NOMO-1 treated with dmso at 0.1 percent for 144 hours (cell line): ENCODE data around the gene C4orf50.
"Not testable (repeated sequence)": the region's sequence is repeated elsewhere in the genome, so short reads cannot be mapped to it uniquely, and the experiment has no call there.

Experiments used
- DNase-seq: peaks from one replicate; lab custom pipeline; 2025; ENCODE audit not compliant: unreplicated experiment; lab: John Stamatoyannopoulos, UW

Gene C4orf50

DNA sequence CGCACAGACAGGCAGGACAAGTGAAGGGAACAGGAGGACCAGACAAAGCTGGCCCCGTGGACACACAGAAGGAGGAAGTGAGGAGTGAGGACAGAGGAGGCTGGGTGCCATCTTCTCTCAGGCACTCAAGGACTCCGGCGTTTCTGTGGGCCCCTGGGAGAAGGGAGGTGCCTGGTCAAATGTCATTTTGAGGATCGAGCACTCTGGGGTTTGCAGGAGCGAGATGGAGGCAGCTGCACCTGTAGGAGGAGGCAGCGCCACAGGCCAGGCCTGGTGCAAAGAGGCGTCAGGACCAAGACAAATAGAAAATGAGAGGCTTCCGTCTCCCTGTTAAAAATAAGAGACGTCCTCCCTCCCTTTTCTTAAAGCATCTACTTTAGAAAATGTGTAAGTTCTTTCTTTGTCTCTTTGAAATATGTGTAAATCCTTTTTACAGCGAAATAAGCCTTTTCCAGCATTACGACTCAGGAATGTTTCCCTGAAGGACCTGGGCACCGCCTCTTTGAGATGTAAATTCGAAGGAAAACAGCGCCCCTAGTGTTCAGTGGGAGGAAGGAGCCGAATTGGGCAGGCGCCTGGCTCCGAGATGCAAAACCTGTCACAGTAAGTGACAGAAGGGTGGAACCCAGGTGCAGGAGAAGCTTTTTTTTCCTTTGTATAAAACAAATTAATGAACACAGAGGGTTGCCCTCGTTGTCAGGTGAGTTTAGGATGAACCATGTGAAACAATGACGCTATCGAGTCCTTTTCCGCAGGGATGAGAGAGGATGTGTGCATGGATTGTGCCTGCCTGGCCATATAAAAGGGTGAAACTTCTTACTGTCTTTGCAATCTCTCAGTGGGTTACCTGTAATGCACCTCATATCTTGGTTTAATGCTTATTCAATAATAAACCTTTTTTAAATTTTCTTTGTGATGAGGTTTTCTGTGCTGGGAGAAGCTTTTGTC lies 1.4 kb upstream of the C4orf50 start:
- DNase-seq, result no peak

DNA sequence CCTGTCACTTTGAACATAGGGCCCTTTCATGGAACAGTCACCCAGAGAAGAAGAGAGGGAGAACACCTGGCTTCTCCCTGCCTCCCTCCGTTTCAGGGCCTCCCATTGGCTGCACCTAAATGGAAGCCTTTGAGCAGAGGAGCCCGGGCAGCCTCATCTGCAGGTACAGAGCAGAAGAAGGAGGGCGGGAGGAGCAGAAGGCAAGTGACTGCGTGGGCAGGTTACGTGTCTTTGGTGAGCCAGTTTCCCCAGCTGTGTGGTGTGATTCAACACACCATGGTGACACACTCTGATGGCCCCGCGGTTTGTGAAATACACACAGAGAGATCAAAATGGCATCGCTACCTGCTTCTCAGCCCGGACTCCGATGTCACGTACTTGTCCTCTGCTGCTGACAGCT lies 431 bp downstream of the C4orf50 start:
- DNase-seq, result no peak

- no peak for DNase-seq
Observed at GRCh38 chr4:6017030-6017429, 1.2 kb downstream of the C4orf50 start.

DNA sequence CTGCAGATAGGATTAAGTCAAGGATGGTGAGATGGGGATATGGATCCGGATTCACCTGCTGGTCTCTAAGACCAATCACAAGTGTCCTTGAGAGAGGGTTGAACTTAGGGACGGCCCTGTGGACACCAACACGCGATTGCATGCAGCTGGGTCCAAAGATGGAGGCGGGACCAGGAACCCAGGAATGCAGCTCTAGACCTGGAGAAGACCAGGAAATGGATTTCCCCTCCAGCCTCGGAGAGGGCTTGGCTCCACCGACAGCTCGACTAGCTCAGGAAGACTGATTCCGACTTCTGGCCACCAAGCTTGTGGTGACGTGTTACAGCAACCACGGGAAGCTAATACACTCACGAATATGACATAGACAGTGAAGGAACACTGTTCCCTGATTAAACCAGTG lies 4.7 kb downstream of the C4orf50 start:
- no peak for DNase-seq

GRCh38 chr4:6012200-6012599 lies 6.0 kb downstream of the C4orf50 start:
- no peak for DNase-seq

DNA sequence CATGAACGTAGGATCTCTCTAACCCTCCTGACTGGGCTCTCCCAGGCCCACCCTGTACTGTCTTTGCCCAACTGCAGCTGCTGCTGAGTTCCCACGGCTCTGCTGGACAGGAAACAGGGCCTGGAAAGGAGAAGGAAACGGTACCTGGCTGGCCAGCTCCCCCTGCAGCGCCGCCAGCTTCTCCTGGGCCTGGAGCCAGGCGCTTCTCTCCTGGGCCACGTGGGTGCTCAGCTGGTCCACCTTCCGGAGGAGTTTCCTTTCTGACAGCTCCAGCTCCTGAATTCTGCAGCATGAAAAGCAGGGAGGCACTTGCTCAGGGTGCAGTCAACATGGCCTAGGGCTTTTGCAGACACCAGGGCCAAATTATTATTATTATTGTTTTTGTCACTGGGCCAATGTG lies 6.5 kb downstream of the C4orf50 start:
- no peak for DNase-seq

DNA sequence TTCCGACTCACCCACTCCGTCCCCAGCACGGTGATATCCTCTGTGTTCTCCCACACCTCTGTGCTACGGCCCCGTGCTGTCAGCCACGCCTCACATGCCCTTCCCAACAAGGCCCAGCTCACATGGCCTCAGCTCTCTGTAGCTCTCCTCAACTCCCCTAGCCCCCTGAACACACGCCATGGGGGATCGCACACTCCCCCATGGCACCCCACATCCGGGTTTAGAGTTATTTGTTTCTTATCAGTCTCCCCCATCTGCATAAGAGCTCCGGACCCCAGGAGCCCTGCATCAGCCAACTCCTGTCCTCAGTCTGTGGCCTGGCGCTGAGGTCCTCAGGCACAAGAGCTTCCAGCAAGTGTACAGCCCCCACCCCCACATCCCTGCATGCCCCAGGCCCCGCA lies 7.0 kb downstream of the C4orf50 start:
- DNase-seq, result no peak

DNA sequence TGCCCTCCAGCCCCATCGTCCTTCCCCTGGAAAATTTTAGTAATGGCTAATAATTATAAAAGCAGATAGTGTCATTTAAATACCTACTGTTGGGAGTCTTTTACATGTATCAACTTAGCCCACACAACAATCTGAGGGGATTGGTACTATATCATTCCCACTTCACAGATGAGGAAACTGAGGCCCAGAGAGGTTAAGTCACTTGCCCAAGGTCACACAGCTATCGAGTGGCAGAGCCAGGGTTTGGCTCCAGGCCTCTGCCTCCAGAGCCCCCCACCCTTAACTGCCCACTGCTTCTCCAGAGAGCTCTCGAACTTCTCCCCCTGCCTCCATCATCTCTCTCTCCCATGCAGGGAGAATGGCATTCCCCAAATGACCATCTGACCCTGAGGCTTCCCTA lies 7.4 kb downstream of the C4orf50 start:
- DNase-seq, result no peak

DNA sequence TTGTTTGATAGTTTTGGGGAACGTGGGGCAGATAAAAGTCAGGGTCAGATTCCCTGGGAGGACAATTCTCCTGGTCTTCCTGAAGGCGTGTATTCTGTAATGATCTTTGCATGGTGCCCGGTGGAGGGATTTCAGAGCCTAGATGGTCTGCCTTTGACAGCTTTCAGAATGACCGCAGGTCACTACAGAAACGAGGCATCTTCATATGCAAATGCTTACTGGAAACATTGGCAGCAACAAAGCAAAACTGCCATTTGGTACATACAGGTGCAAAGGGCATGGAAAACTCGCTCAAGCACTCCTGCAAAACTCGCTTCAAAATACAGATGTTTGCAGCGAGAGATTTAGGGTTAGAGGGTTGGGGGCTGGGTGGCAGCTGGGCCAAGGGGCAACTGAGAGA lies 8.8 kb downstream of the C4orf50 start:
- DNase-seq, result no peak

DNA sequence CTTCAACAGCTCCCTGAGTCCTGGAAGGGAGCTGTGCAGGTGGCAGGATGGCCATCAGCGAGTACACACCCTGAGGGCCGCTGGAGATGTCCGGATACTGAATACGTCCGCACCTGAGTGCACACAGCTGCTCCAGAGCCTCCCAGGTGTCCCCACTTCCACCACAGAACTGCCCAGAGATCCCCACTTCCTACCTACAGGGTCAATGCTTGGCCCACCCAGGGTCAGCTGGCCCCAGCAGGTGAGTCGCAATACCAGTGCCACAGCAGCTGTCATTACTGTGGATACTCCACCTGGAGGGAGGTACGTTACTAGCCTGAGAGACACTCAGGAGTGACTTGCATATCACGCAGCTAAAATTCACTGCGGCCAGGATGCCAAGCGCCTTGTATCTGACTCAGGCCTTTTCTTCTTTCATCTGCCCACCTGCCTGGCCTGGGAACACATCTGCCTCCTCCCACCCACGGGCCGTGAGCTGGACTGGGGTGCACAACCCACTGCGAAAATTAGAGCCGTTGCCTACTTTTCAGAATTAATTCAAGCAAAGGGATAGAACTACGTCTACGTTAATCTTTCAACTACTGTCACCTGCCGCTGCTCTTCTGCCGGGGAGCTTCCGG lies 9.4 kb downstream of the C4orf50 start:
- no peak for DNase-seq

DNA sequence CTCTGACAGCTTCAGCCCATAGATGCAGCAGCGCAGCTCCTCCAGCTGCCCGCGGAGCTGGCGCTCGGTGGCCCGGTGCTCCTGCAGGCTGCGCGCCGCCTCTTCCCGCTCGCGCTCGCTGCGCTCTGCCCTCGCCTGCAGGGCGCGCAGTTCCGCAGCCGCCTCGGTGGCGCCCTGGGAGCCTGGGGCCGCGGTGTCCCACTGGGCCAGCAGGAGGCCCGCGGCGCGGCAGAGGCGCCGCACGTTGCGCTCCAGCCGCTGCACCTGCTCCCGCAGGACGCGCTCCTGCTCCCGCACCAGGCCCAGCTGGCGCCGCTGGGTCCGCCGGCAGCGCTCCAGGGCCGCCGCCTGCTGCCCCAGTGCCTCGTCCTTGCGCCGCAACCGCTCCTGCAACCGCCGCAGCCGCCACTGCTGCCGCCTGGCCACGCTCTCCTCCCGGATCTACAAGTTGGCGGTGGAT lies 10.1 kb downstream of the C4orf50 start:
- no peak for DNase-seq

DNA sequence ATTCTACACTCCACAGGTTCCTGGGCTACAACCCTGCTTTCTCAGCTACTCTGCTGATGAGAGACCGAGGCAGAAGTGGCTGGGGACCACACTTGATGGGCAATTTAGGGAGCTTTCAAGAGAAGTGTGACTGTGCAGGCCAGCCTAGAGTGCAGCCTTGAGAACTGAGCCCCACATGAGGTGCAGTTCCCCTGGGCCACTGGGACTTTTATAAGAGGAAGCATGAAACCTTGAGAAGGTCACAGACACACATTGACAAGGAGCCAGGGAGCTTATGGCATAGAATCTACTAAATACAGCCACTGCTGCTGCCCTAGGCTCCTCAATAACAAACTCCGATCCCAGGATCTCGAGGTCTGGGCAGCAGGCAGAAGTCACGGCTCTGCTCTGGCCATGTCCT lies 13.1 kb downstream of the C4orf50 start:
- DNase-seq, result no peak

DNA sequence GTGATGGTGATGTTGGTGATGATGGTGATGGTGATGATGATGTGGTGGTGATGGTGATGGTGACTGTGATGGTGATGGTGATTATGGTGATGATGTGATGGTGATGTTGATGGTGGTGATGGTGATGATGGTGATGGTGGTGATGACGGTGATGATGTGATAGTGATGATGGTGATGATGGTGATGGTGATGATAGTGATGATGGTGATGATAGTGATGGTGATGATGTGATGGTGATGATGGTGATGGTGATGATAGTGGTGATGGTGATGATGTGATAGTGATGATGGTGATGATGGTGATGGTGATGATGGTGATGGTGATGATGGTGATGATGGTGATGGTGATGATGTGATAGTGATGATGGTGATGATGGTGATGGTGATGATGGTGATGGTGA lies 14.7 kb downstream of the C4orf50 start:
- DNase-seq, result not testable (repeated sequence)

DNA sequence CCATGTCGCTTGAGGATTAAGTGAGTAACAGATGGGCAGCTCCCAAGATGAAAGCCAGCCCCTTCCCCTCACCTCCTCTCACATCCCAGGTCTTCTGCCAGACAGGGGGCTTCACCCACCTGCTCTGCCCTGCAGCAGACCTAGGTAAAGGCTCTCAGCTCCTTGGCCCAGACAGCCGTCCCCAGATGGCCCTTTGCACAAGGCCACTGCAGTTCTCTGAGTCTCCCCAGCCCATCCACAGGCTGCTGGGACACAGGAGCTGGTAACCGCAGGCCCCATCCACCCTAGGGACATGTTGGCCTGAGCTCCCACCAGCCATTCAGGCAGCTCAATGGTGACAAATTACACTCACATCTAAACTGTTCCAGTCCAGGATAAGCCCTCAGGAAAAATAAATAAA lies 15.3 kb downstream of the C4orf50 start:
- DNase-seq, result no peak

DNA sequence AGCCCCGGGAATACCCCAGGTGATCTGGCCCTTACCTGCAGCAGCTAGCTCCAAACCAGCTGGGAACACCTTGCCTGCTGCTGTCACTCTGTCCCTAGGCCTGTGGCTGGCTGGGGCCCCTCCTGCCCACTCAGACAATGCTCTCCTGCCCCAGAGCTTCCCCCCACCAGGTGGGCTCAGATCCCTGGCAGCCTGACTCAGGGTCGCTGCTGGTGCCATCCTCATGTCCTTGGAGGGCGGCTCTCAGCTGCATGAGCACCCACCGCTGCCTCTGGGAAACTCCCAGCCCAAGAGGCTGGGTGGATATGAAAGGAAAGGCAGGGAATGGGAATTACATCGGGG lies 15.8 kb downstream of the C4orf50 start:
- no peak for DNase-seq

DNA sequence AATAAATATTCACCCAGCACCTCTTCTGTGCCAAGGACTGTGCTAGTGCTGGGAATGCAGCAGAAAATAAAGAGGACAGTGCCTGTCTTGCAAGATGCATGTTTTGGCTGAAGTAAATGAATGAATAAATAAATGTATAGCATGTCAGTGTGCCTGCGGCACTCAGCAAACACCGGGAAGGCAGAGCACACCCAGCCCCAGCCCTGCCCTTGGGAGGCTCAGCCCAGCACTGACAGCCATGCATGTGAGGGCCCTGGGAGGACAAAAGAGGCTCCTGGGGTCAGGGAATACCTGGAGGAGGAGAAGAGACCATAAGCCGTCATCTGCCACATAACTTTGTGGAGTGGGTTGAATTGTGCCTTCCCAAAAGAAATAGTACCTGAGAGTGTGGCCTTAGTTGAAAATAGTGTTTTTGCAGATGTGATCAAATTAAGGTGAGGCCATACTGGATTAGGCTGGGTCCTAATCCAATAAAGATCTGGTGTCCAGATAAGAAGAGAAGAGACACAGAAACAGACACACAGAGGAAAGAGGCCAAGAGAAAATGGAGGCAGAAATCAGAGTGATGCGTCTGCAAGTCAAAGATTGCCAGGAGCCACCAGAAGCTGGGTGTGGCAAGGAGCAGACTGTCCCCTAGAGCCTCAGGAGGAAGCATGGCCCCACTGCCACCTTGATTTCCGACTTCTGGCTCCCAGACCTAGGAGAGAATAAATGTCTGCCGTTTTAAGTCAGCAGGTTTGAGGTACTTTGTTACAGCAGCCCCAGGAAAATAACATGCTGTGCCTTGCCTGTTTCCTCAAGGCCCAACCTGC lies 16.3 kb downstream of the C4orf50 start:
- DNase-seq, result no peak

DNA sequence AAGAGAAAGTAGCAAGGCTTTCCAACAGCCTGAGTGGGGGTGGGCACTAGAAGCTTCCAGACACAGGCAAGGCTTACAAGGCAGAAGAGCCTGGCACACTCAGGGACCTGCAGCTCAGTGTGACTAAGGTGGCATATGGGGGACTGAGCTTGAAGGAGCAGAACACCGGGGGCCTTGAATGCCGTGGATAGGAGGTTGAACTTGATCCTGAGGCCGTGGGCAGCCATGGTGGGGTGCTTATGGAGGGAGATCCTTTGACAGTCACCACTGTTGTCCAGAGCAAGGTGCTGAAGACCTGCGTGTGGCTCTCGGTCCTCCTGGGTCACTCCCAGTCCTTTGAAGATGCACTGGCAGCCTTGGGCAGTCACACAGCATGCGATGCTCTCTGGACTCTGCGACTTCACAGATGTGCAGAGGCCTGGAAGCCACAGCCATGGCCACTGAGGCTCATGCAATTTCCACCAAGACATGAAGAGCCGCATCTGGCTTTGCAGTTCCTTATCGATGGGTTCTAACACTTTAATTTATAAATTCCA lies 18.3 kb downstream of the C4orf50 start:
- no peak for DNase-seq

- no peak for DNase-seq
Observed at GRCh38 chr4:5999356-5999755, 18.9 kb downstream of the C4orf50 start.

- no peak for DNase-seq
Observed at GRCh38 chr4:5998333-5998936, 19.8 kb downstream of the C4orf50 start.

- DNase-seq, result no peak
Observed at GRCh38 chr4:5996641-5997040, 21.6 kb downstream of the C4orf50 start.
